Suprapubic skin (tissue), 4 donors: ENCODE measurements around the gene KRT25. TPM values are rescaled to one million over a fixed set of nuclear protein-coding genes. Genes with fewer than 3 reads are reported as not detected.
"Not testable (repeated sequence)": the region's sequence is repeated elsewhere in the genome, so short reads cannot be mapped to it uniquely, and the experiment has no call there.

ENCODE experiments used
- DNase-seq, 2 donors: peaks; one replicate each; pipeline ENCODE4 v3.0.0-alpha.2; 2019; ENCODE audit warnings: low spot score in 2 of 2
- H3K27ac ChIP-seq: fragments of 200-600 bp; sonication (generic); one replicate; pipeline ENCODE4 v1.5.1; 2019
- H3K27me3 ChIP-seq: fragments of 200-600 bp; sonication (generic); one replicate; pipeline ENCODE4 v1.5.1; 2019
- H3K36me3 ChIP-seq: fragments of 200-600 bp; sonication (generic); one replicate; pipeline ENCODE4 v1.5.1; 2019
- H3K4me1 ChIP-seq: fragments of 200-600 bp; sonication (generic); one replicate; pipeline ENCODE4 v1.5.1; 2019
- H3K4me3 ChIP-seq: fragments of 200-600 bp; sonication (generic); one replicate; pipeline ENCODE4 v1.5.1; 2019; ENCODE audit warnings: mild to moderate bottlenecking
- H3K9me3 ChIP-seq: fragments of 200-600 bp; sonication (generic); one replicate; pipeline ENCODE4 v1.5.1; 2019
- CTCF ChIP-seq, 2 donors: fragments of 200-600 bp in 1 of 2; fragments of 450-650 bp in 1 of 2; sonication (generic) in 1 of 2; IDR thresholded peaks; one replicate each; pipeline ENCODE4 v1.5.1; 2016 to 2019; ENCODE audit warnings: antibody characterized with exemption in 2 of 2, mild to moderate bottlenecking in 1 of 2, moderate library complexity in 1 of 2
- EP300 ChIP-seq: sonication (generic); formaldehyde crosslinking; IDR thresholded peaks from one replicate; pipeline ENCODE4 v1.6.1; 2017; ENCODE audit warnings: antibody characterized with exemption
- POLR2A ChIP-seq, 2 donors: fragments of 450-650 bp; IDR thresholded peaks; one replicate each; pipeline ENCODE4 v1.6.1; 2017; ENCODE audit warnings: antibody characterized with exemption in 2 of 2, mild to moderate bottlenecking in 2 of 2, moderate library complexity in 2 of 2
- POLR2AphosphoS5 ChIP-seq, 3 donors: sonication (generic); formaldehyde crosslinking; IDR thresholded peaks; one replicate each; pipeline ENCODE4 v1.6.1; 2017; ENCODE audit warnings: antibody characterized with exemption in 3 of 3
- WGBS: methylation state at CpG from one replicate; pipeline ENCODE4 v1.1.5; 2018; 5-methylcytosine and 5-hydroxymethylcytosine counted together
- total RNA-seq, 4 donors: library from RNA; depleted of rRNA; stranded (reverse); fragments of >200 nt; gene quantifications; one replicate each; pipeline ENCODE4 v1.1.0, GENCODE V29; 2016

The KRT25 gene
- total RNA-seq, 4 donors from 2014 or later = 8.7 to 383 (median 119) TPM

DNA sequence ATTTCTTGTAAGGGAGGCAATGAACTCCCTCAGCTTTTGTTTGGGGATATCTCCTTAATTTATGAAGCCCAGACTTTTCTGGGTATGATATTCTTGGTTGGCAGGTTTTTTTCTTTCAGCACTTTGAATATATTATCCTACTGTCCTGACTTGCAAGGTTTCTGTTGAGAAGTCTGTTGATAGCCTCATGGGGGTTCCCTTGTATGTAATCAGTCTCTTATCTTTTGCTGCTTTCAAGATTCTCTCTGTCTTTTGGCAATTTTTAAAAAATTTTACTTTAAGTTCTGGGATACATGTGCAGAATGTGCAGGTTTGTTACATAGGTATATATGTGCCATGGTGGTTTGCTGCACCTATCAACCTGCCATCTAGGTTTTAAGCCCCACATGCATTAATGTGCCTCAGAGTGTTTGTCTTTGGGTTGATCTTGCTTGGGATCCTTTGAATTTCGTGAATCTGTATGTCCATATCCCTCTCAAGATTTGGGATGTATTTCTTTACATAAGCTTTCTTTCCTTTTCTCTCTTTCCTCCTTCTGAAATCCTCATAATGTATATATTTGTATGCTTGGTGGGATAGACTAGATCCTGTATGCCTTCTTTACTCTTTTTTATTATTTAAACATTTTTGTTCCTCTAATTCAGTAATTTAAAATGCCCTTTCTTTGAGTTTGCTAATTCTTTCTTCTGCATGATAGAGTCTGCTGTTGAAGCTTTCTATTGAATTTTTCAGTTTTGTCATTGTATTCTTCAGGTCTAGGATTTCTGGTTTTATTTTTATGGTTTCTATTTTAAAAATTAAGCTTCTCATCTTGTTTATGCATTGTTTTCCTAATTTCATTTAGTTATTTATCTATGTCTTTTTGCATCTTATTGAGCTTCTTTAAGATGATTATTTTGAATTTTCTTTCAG, 5.2 kb upstream of the KRT25 start:
- Histone ChIP-seq H3K27ac (no peak overlapping the region), H3K27me3 (no peaks in the 10 kb centered on the region), H3K4me1 (no peaks in the 10 kb centered on the region), H3K4me3 (no peak overlapping the region), H3K36me3 (no peaks in the 10 kb centered on the region), H3K9me3 (peaks cover 10% of the 10 kb centered on the region)
- DNase-seq = no peak
- TF ChIP-seq EP300 = no peak
- no peak for TF ChIP-seq CTCF (IDR thresholded peaks at IDR 0.05)
- TF ChIP-seq POLR2A (IDR thresholded peaks at IDR 0.05) = no peak
- no peak for TF ChIP-seq POLR2AphosphoS5 (IDR thresholded peaks at IDR 0.05)
- 25% methylated on average over 1 of the region's 1 CpG for WGBS

DNA sequence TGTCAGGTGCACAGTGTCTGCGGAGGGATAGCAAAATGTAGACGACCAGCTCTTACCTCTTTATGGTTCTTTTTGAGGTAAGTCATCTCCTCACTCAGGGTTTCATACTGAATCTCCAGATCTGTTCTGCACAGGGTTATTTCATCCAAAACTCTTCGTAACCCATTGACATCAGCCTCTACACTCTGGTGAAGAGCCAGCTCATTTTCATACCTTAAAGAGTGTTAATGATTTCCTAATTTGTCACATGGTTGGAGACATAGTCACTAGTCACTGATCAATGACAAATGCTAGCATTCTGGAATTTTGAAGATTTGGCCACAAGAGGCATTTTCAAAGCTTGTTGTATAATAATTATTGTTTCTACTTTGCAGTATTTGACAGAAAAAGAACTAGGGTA, 1.3 kb downstream of the KRT25 start:
- no peaks in the 10 kb centered on the region for H3K36me3 ChIP-seq
- peaks cover 11% of the 10 kb centered on the region for H3K27me3 ChIP-seq
- WGBS = 92% methylated on average over 3 of the region's 3 CpGs
- H3K27ac ChIP-seq = no peak overlapping the region
- no peak overlapping the region for H3K4me3 ChIP-seq
- no peak for TF ChIP-seq CTCF (IDR thresholded peaks at IDR 0.05)
- H3K4me1 ChIP-seq = no peaks in the 10 kb centered on the region
- DNase-seq = no peak
- no peaks in the 10 kb centered on the region for H3K9me3 ChIP-seq

- Histone ChIP-seq H3K27me3 (peaks cover 11% of the 10 kb centered on the region), H3K36me3 (no peaks in the 10 kb centered on the region), H3K9me3 (no peaks in the 10 kb centered on the region), H3K27ac (no peak overlapping the region), H3K4me1 (no peaks in the 10 kb centered on the region), H3K4me3 (no peak overlapping the region)
- TF ChIP-seq POLR2AphosphoS5 (IDR thresholded peaks at IDR 0.05) (no peak), CTCF (IDR thresholded peaks at IDR 0.05) (no peak), POLR2A (IDR thresholded peaks at IDR 0.05) (no peak), EP300 (no peak)
- WGBS = 81% methylated on average over 14 of the region's 14 CpGs
- no peak for DNase-seq
Observed at GRCh38 chr17:40751065-40751464, 4.1 kb downstream of the KRT25 start.

DNA sequence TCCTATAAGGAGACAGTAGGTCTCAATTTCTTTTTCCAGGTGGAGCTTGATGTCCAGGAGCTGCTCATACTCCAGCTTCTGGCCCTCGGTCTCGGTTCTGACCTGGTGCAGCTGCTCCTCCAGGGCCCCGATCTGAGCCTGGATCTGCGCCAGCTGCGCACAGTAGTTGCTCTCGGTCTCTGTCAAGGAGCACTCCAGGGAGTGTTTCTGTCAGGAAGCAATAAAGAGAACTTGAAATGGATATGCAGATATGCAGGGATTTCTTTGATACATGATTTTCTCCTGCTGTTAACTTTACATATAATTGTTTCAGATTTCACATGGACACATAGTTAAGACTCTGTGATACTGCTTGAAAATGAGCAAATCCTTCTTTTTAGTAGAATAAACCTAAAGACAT, 4.7 kb downstream of the KRT25 start:
- WGBS = 87% methylated on average over 6 of the region's 6 CpGs
- Histone ChIP-seq H3K4me1 (no peaks in the 10 kb centered on the region), H3K4me3 (no peak overlapping the region), H3K27ac (no peak overlapping the region), H3K27me3 (peaks cover 11% of the 10 kb centered on the region), H3K36me3 (no peaks in the 10 kb centered on the region), H3K9me3 (no peaks in the 10 kb centered on the region)
- TF ChIP-seq POLR2A (IDR thresholded peaks at IDR 0.05) (no peak), CTCF (IDR thresholded peaks at IDR 0.05) (no peak), POLR2AphosphoS5 (IDR thresholded peaks at IDR 0.05) (no peak)
- DNase-seq = no peak

- peaks cover 11% of the 10 kb centered on the region for H3K27me3 ChIP-seq
- WGBS = 67% methylated on average over 1 of the region's 1 CpG
- DNase-seq, H3K4me3 ChIP-seq, H3K36me3 ChIP-seq, H3K27ac ChIP-seq, H3K4me1 ChIP-seq, H3K9me3 ChIP-seq: not testable (repeated sequence)
Observed at GRCh38 chr17:40748666-40749065, 6.5 kb downstream of the KRT25 start.

DNA sequence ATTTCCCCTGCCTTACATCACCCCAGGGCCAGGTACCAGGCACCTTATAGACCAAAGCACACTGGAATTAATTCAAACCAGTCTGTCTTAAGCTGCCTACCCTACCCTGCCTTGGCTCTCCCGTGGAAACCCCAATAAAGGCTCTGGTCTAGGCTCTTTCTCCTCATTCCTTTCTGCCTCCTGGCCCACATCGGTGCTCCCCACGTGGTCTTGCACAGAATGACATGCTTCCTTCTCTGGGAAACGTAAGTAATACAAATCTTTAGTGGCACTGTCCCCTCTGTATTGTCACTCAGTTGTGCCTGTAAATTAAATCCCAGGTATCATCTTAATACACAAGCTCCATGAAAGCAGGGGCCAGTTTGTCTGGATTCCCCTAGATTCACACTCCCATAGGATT, 16.6 kb downstream of the KRT25 start:
- Histone ChIP-seq H3K4me1 (peaks cover 6% of the 10 kb centered on the region), H3K9me3 (no peaks in the 10 kb centered on the region), H3K27ac (no peak overlapping the region), H3K27me3 (peaks cover 3% of the 10 kb centered on the region), H3K36me3 (no peaks in the 10 kb centered on the region), H3K4me3 (no peak overlapping the region)
- DNase-seq = no peak
- TF ChIP-seq POLR2AphosphoS5 (IDR thresholded peaks at IDR 0.05) (no peak), CTCF (IDR thresholded peaks at IDR 0.05) (no peak), POLR2A (IDR thresholded peaks at IDR 0.05) (no peak)
- 67% methylated on average over 4 of the region's 4 CpGs for WGBS
